H9 (cell line): ENCODE results near the gene GPR137B. TPM values are rescaled to one million over a fixed set of nuclear protein-coding genes. Genes with fewer than 3 reads are reported as not detected.
A peak's percentile ranks its signal among the peaks of the same experiment; 100 is the strongest.

Experiments used
- DNase-seq: peaks from one replicate; pipeline ENCODE4 v3.0.0-alpha.2; 2017
- H2AFZ ChIP-seq: one replicate; pipeline ENCODE4 v1.6.1; 2013; ENCODE audit warnings: mild to moderate bottlenecking, low read length, control low read depth, moderate library complexity
- H2AK5ac ChIP-seq: 2 replicates; pipeline ENCODE4 v1.6.1; 2013; ENCODE audit warnings: low read length, control low read depth, mixed read lengths; ENCODE audit not compliant: insufficient read length
- H2BK120ac ChIP-seq: one replicate; pipeline ENCODE4 v1.6.1; 2013; ENCODE audit warnings: low read depth, mild to moderate bottlenecking, low read length, control low read depth, inconsistent platforms; ENCODE audit not compliant: poor library complexity, severe bottlenecking
- H2BK12ac ChIP-seq: 2 replicates; pipeline ENCODE4 v1.6.1; 2013; ENCODE audit warnings: low read length, control low read depth, mixed read lengths, low read depth; ENCODE audit not compliant: insufficient read length
- H2BK15ac ChIP-seq: 2 replicates; pipeline ENCODE4 v1.6.1; 2013; ENCODE audit warnings: low read depth, low read length, control low read depth
- H2BK20ac ChIP-seq: one replicate; pipeline ENCODE4 v1.6.1; 2013; ENCODE audit warnings: low read depth, mild to moderate bottlenecking, low read length, control low read depth, inconsistent platforms; ENCODE audit not compliant: poor library complexity, severe bottlenecking
- H2BK5ac ChIP-seq: 2 replicates; pipeline ENCODE4 v1.6.1; 2013; ENCODE audit warnings: low read length, control low read depth, mixed read lengths; ENCODE audit not compliant: insufficient read length
- H3K14ac ChIP-seq: 2 replicates; pipeline ENCODE4 v1.6.1; 2013; ENCODE audit warnings: low read length, control low read depth; ENCODE audit not compliant: insufficient read depth
- H3K18ac ChIP-seq: 2 replicates; pipeline ENCODE4 v1.6.1; 2013; ENCODE audit warnings: low read depth, mild to moderate bottlenecking, mixed read lengths, low read length, control low read depth; ENCODE audit not compliant: insufficient read length
- H3K23ac ChIP-seq: 2 replicates; pipeline ENCODE4 v1.6.1; 2013; ENCODE audit warnings: low read length, control low read depth, mixed read lengths, low read depth; ENCODE audit not compliant: insufficient read length
- H3K23me2 ChIP-seq: 2 replicates; pipeline ENCODE4 v1.6.1; 2013; ENCODE audit warnings: low read depth, mild to moderate bottlenecking, mixed read lengths, low read length, control low read depth; ENCODE audit not compliant: insufficient read length, poor library complexity, severe bottlenecking
- H3K27ac ChIP-seq: 2 replicates; pipeline ENCODE4 v1.5.1; 2013; ENCODE audit warnings: low read length, control low read depth, mixed read lengths, low read depth; ENCODE audit not compliant: insufficient read length
- H3K27me3 ChIP-seq: 2 replicates; pipeline ENCODE4 v1.6.1; 2013; ENCODE audit warnings: low read length, control low read depth, inconsistent platforms; ENCODE audit not compliant: insufficient read depth
- H3K4ac ChIP-seq: 2 replicates; pipeline ENCODE4 v1.6.1; 2013; ENCODE audit warnings: low read depth, mild to moderate bottlenecking, control low read depth, inconsistent platforms, low read length, moderate library complexity
- H3K4me1 ChIP-seq: 2 replicates; pipeline ENCODE4 v1.6.1; 2013; ENCODE audit warnings: low read length, control low read depth, inconsistent platforms; ENCODE audit not compliant: insufficient read depth
- H3K4me2 ChIP-seq: 2 replicates; pipeline ENCODE4 v1.6.1; 2013; ENCODE audit warnings: low read length, control low read depth, mixed read lengths; ENCODE audit not compliant: insufficient read length, insufficient read depth
- H3K56ac ChIP-seq: 2 replicates; pipeline ENCODE4 v1.6.1; 2013; ENCODE audit warnings: low read depth, mild to moderate bottlenecking, mixed read lengths, low read length, control low read depth; ENCODE audit not compliant: insufficient read length
- H3K79me1 ChIP-seq: 2 replicates; pipeline ENCODE4 v1.6.1; 2013; ENCODE audit warnings: low read depth, mild to moderate bottlenecking, moderate library complexity, low read length, control low read depth, inconsistent platforms; ENCODE audit not compliant: insufficient read depth, poor library complexity, severe bottlenecking
- H3K79me2 ChIP-seq: 2 replicates; pipeline ENCODE4 v1.6.1; 2013; ENCODE audit warnings: low read length, control low read depth, inconsistent platforms; ENCODE audit not compliant: insufficient read depth
- H3K9ac ChIP-seq: 2 replicates; pipeline ENCODE4 v1.6.1; 2013; ENCODE audit warnings: low read length, control low read depth, mixed read lengths; ENCODE audit not compliant: insufficient read length; ENCODE audit errors: extremely low read depth
- H3K9me3 ChIP-seq: one replicate; pipeline ENCODE4 v1.6.1; 2013; ENCODE audit warnings: low read depth, low read length, inconsistent platforms; ENCODE audit not compliant: control insufficient read depth
- H3T11ph ChIP-seq: one replicate; pipeline ENCODE4 v1.6.1; 2013; ENCODE audit warnings: mild to moderate bottlenecking, low read length, control low read depth, inconsistent platforms
- H4K20me1 ChIP-seq: one replicate; pipeline ENCODE4 v1.6.1; 2013; ENCODE audit not compliant: control insufficient read depth, insufficient read length, insufficient read depth
- H4K5ac ChIP-seq: 2 replicates; pipeline ENCODE4 v1.6.1; 2013; ENCODE audit warnings: low read depth, mild to moderate bottlenecking, mixed read lengths, low read length, control low read depth; ENCODE audit not compliant: insufficient read length
- H4K8ac ChIP-seq: replicated peaks from 2 replicates; pipeline ENCODE4 v1.6.1; 2013; ENCODE audit warnings: low read length, control low read depth, mixed read lengths, low read depth; ENCODE audit not compliant: insufficient read length
- H4K91ac ChIP-seq: 2 replicates; pipeline ENCODE4 v1.6.1; 2013; ENCODE audit warnings: low read depth, mild to moderate bottlenecking, moderate library complexity, mixed read lengths, low read length, control low read depth; ENCODE audit not compliant: insufficient read length
- H3K27ac Mint-ChIP-seq, 3 experiments: 2 replicates in 2 of 3; 3 replicates in 1 of 3; pipeline ENCODE4 v1.8.0; 2020 to 2021; ENCODE audit warnings: mixed read lengths in 3 of 3, mild to moderate bottlenecking in 1 of 3, moderate library complexity in 1 of 3
- H3K27me3 Mint-ChIP-seq: 2 replicates; pipeline ENCODE4 v1.8.0; 2021; ENCODE audit warnings: low read depth, mild to moderate bottlenecking, moderate library complexity, mixed read lengths
- H3K36me3 Mint-ChIP-seq, 3 experiments: 2 replicates in 2 of 3; 3 replicates in 1 of 3; pipeline ENCODE4 v1.8.0; 2020 to 2021; ENCODE audit warnings: low read depth in 3 of 3, mixed read lengths in 3 of 3; ENCODE audit not compliant: insufficient read depth in 1 of 3
- H3K4me1 Mint-ChIP-seq, 2 experiments: 2 replicates each; pipeline ENCODE4 v1.8.0; 2020; ENCODE audit warnings: mixed read lengths in 2 of 2
- H3K4me3 Mint-ChIP-seq, 2 experiments: 2 replicates in 1 of 2; 3 replicates in 1 of 2; pipeline ENCODE4 v1.8.0; 2020 to 2021; ENCODE audit warnings: mild to moderate bottlenecking in 2 of 2, mixed read lengths in 2 of 2, moderate library complexity in 1 of 2
- H3K9me3 Mint-ChIP-seq, 2 experiments: 2 replicates in 1 of 2; 3 replicates in 1 of 2; pipeline ENCODE4 v1.8.0; 2020; ENCODE audit warnings: mild to moderate bottlenecking in 2 of 2, mixed read lengths in 2 of 2, moderate library complexity in 1 of 2
- WGBS: extraction: QIAGEN DNeasy Blood & Tissue Kit; methylation state at CpG from one replicate; pipeline ENCODE4 v1.1.7; 2013; ENCODE audit warnings: missing lambda C conversion rate, low lambda C conversion rate, mixed read lengths; ENCODE audit not compliant: insufficient read length; ENCODE audit errors: extremely low coverage; 5-methylcytosine and 5-hydroxymethylcytosine counted together
- total RNA-seq: library from RNA; stranded (reverse); gene quantifications from 2 replicates; pipeline ENCODE4 v1.2.1, GENCODE V29; 2021
- TF ChIP-seq, protein P1 (sequence below): fragments of 200-600 bp; sonication (generic); conservative IDR thresholded peaks from 3 replicates; pipeline ENCODE4 v1.8.0; 2021; ENCODE audit warnings: antibody characterized with exemption, mild to moderate bottlenecking

The GPR137B gene
- total RNA-seq, 1 experiment from 2014 or later = 5.9 TPM

DNA sequence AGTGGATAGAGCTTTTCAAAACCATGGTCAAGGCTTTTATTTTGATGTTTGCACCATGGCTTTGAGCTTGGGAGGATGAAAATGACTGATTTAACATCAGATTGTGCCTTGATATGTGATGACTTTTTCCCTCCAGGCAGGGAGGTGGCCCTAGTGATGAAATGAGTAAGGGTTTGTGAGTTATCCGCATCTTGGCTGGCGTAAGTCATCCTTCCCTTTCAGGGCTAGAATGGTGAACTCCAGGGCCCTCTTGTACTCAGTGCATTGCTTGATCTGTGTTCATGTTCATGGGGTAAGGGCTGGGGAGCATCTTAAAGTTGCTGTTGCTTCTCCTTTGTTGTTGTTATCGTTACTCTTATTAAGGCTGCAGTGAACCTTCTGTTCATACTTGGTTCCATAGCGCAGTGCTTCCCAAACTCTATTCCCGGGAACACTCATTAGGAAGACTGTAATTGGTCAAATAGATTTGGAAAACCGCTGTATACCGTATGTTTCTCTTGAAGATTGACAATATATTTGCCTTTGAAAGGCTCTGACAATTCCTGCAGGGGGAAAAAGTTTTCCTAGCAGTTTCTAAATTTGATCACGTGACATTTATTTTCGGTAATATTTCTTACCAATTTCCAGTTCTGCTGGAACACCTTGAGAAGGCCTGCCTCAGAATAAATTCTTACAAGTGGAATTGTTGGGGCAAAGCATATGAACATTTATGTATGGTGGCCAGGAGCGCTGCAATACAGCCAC lies 23.1 kb downstream of the GPR137B start:
- H3K4me1 Mint-ChIP-seq = peaks cover 9 to 14% of the 10 kb centered on the region in 2 experiments
- Histone ChIP-seq H2BK15ac (no peak overlapping the region), H3K56ac (no peak overlapping the region), H2BK120ac (no peak overlapping the region), H3K27me3 (no peaks in the 10 kb centered on the region), H2BK5ac (no peak overlapping the region), H4K8ac (no peak overlapping the region), H3K14ac (no peak overlapping the region), H2BK12ac (no peak overlapping the region), H3K79me2 (no peaks in the 10 kb centered on the region), H4K91ac (no peak overlapping the region), H2AK5ac (no peak overlapping the region), H4K20me1 (no peaks in the 10 kb centered on the region), H2BK20ac (no peak overlapping the region), H3K4me1 (no peaks in the 10 kb centered on the region), H3K23ac (no peak overlapping the region), H3K18ac (no peak overlapping the region), H3K9me3 (no peaks in the 10 kb centered on the region), H4K5ac (no peak overlapping the region), H2AFZ (no peak overlapping the region), H3K27ac (no peak overlapping the region), H3T11ph (no peak overlapping the region), H3K9ac (no peak overlapping the region), H3K4ac (no peak overlapping the region), H3K79me1 (no peaks in the 10 kb centered on the region), H3K4me2 (no peak overlapping the region), H3K23me2 (no peaks in the 10 kb centered on the region)
- H3K9me3 Mint-ChIP-seq = peaks cover 22 to 28% of the 10 kb centered on the region in 2 experiments
- WGBS = no CpG with 5 or more reads among the region's 10 CpGs
- peaks cover 26 to 52% (median 32%) of the 10 kb centered on the region in 3 experiments for H3K36me3 Mint-ChIP-seq
- DNase-seq = no peak
- no peak overlapping the region for H3K4me3 Mint-ChIP-seq
- TF ChIP-seq, protein P1, sequence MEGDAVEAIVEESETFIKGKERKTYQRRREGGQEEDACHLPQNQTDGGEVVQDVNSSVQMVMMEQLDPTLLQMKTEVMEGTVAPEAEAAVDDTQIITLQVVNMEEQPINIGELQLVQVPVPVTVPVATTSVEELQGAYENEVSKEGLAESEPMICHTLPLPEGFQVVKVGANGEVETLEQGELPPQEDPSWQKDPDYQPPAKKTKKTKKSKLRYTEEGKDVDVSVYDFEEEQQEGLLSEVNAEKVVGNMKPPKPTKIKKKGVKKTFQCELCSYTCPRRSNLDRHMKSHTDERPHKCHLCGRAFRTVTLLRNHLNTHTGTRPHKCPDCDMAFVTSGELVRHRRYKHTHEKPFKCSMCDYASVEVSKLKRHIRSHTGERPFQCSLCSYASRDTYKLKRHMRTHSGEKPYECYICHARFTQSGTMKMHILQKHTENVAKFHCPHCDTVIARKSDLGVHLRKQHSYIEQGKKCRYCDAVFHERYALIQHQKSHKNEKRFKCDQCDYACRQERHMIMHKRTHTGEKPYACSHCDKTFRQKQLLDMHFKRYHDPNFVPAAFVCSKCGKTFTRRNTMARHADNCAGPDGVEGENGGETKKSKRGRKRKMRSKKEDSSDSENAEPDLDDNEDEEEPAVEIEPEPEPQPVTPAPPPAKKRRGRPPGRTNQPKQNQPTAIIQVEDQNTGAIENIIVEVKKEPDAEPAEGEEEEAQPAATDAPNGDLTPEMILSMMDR = no peak
- 0 out of 7 replicates have a peak overlapping the region, but pooled peaks of 1 of the 3 experiments have one; percentile 23 for H3K27ac Mint-ChIP-seq
- H3K27me3 Mint-ChIP-seq = peaks cover 3% of the 10 kb centered on the region
